Endothelial cell (in vitro differentiated cells): ENCODE data around the gene TMEM178A. TPM values are rescaled to one million over a fixed set of nuclear protein-coding genes. Genes with fewer than 3 reads are reported as not detected.

Experiments used
- DNase-seq: peaks from one replicate; pipeline ENCODE4 v3.0.0; 2021; ENCODE audit warnings: low spot score
- H3K27ac Mint-ChIP-seq: one replicate; pipeline ENCODE4 v1.8.0; 2021; ENCODE audit warnings: mixed read lengths, inconsistent platforms; ENCODE audit not compliant: unreplicated experiment
- H3K27me3 Mint-ChIP-seq: one replicate; pipeline ENCODE4 v1.8.0; 2021; ENCODE audit warnings: mild to moderate bottlenecking, moderate library complexity, mixed read lengths, inconsistent platforms; ENCODE audit not compliant: unreplicated experiment
- H3K36me3 Mint-ChIP-seq: one replicate; pipeline ENCODE4 v1.8.0; 2021; ENCODE audit warnings: mild to moderate bottlenecking, low read depth, mixed read lengths, inconsistent platforms; ENCODE audit not compliant: unreplicated experiment
- H3K4me1 Mint-ChIP-seq: one replicate; pipeline ENCODE4 v1.8.0; 2021; ENCODE audit warnings: mild to moderate bottlenecking, mixed read lengths, inconsistent platforms; ENCODE audit not compliant: unreplicated experiment
- H3K4me3 Mint-ChIP-seq: one replicate; pipeline ENCODE4 v1.8.0; 2021; ENCODE audit warnings: mild to moderate bottlenecking, mixed read lengths, inconsistent platforms; ENCODE audit not compliant: unreplicated experiment
- H3K9me3 Mint-ChIP-seq: one replicate; pipeline ENCODE4 v1.8.0; 2021; ENCODE audit warnings: mixed read lengths, inconsistent platforms; ENCODE audit not compliant: unreplicated experiment
- total RNA-seq: library from RNA; stranded (reverse); fragmentation: NEBNext Ultra II Directional; extraction: Animal tissue kit (Norgen Biotek cat#: 25700); gene quantifications from one replicate; pipeline ENCODE4 v1.2.1, GENCODE V29; 2021; ENCODE audit not compliant: unreplicated experiment
- TF ChIP-seq, protein P1 (sequence below): fragments of 200-600 bp; sonication (generic); IDR thresholded peaks from one replicate; pipeline ENCODE4 v1.5.0; 2021; ENCODE audit warnings: antibody characterized with exemption; ENCODE audit not compliant: unreplicated experiment

TMEM178A gene
- total RNA-seq, 1 donor from 2014 or later = 4.8 TPM

DNA sequence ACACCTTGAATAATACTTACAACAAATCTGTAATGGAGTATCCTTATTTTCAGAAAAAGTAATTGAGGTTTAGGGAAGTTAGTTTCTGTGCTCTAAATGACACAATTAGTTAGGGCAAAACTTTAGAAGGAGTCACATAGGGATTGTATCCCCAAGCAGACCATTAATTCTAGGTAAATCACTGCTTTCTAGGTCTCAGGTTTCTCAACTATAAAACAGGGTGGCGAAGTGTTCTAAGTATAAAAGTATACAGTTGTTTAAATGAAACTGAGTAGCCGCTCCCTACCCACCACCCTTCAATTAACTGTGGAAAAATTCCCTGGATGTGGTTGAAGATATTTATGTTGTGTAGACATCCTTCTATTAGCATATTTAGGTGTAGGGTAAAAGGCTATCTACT lies 19.9 kb upstream of the TMEM178A start:
- Mint-ChIP-seq H3K36me3 (no peaks in the 10 kb centered on the region), H3K4me1 (no peaks in the 10 kb centered on the region), H3K27ac (no peak overlapping the region), H3K4me3 (no peak overlapping the region), H3K27me3 (peaks cover 2% of the 10 kb centered on the region), H3K9me3 (no peaks in the 10 kb centered on the region)
- no peak for DNase-seq
- TF ChIP-seq, protein P1, sequence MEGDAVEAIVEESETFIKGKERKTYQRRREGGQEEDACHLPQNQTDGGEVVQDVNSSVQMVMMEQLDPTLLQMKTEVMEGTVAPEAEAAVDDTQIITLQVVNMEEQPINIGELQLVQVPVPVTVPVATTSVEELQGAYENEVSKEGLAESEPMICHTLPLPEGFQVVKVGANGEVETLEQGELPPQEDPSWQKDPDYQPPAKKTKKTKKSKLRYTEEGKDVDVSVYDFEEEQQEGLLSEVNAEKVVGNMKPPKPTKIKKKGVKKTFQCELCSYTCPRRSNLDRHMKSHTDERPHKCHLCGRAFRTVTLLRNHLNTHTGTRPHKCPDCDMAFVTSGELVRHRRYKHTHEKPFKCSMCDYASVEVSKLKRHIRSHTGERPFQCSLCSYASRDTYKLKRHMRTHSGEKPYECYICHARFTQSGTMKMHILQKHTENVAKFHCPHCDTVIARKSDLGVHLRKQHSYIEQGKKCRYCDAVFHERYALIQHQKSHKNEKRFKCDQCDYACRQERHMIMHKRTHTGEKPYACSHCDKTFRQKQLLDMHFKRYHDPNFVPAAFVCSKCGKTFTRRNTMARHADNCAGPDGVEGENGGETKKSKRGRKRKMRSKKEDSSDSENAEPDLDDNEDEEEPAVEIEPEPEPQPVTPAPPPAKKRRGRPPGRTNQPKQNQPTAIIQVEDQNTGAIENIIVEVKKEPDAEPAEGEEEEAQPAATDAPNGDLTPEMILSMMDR = no peak

DNA sequence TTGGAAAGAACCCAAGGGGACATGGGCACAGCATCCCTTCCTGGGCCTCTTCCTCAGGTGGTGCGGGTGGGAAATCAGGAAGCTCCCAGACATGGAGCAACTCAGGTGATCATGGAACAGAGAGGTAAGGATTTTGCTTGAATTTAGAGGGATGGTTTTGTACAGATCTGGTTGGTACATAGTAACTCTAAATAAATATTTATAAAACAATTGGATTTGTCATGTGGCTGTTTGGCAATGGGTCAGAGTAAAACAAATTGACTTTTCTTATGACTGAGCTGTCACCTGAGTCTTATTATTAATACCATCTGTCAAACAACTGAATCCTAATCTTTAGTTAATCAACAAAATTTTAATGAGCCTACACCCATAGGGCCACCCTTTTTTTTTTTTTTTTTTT lies 19.4 kb upstream of the TMEM178A start:
- Mint-ChIP-seq H3K27me3 (peaks cover 2% of the 10 kb centered on the region), H3K27ac (no peak overlapping the region), H3K36me3 (no peaks in the 10 kb centered on the region), H3K9me3 (no peaks in the 10 kb centered on the region), H3K4me3 (no peak overlapping the region), H3K4me1 (no peaks in the 10 kb centered on the region)
- DNase-seq = no peak
- TF ChIP-seq, protein P1 = no peak

DNA sequence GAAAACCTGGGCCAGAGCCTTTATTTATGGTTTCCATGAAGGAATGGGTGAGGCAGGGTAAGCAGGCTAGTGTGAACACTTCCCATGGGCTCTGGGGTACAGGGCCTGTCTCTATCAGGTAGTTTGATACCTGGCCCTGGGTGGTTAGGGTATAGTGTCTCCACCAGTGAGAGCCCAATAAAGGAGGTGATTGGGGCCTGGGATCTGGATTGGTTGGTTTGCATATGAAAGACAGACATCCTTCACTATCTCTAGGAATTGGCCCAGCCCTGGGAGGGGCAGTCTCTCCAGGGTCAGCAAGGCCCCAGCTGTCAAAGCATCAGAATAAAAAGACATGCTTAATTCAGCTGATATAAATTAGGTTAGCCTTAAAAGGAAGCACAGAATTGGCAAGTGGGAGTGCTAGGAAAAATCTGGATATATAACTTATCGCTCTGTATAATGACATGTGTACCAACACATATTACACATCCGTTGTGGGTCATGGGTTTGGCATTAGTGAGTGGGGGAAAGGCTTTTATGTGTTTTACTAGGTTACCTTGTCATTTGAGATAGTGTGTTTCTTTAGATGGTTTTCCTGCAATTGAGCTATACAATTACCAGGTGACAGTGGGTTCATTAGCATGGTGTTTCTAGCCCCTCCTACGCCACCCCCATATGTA lies 18.5 kb upstream of the TMEM178A start:
- Mint-ChIP-seq H3K36me3 (no peaks in the 10 kb centered on the region), H3K4me1 (no peaks in the 10 kb centered on the region), H3K27me3 (peaks cover 2% of the 10 kb centered on the region), H3K27ac (no peak overlapping the region), H3K9me3 (no peaks in the 10 kb centered on the region), H3K4me3 (no peak overlapping the region)
- DNase-seq = no peak
- TF ChIP-seq, protein P1 = no peak

DNA sequence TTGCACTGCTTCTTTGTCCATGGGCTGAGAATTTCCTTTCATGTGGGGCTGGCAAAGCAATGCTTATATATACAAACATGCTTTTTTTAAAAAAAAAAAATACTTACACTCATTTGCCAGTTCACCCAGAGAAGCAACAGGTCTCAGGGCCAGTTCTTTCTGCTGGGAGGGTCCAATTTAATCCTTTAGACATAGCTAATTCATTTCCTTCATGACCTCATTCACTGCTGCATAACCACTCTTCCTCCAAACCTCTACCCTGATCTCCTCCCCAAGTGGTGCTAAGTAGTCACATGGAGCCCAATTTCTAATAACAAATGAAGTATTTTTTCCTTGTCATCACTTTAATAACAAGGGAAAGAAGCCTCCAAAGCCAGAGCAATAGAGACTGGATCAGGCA lies 17.1 kb upstream of the TMEM178A start:
- H3K4me1 Mint-ChIP-seq = no peaks in the 10 kb centered on the region
- no peak overlapping the region for H3K27ac Mint-ChIP-seq
- TF ChIP-seq, protein P1 = no peak
- H3K9me3 Mint-ChIP-seq = no peaks in the 10 kb centered on the region
- H3K4me3 Mint-ChIP-seq = no peak overlapping the region
- H3K36me3 Mint-ChIP-seq = no peaks in the 10 kb centered on the region
- H3K27me3 Mint-ChIP-seq = peaks cover 2% of the 10 kb centered on the region
- no peak for DNase-seq

DNA sequence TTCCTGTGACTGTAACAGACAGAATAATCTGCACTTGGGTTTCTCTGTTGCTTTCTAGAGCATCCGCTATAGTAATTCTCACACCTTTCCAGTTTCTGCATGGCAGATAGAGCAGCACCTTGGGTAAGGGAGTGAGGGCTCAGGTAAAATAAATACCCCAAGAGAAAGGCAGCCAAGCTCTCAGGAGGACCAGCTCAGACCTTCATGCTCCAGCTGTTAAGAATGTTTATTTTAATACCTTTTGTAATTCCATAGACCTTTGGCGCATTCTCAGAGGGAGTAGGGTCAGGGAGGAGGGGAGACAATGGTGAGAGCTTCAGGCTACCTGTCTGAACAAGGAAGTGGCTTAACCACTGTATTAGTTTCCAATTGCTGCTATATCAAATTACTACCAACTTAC lies 16.2 kb upstream of the TMEM178A start:
- Mint-ChIP-seq H3K9me3 (no peaks in the 10 kb centered on the region), H3K4me3 (no peak overlapping the region), H3K27me3 (peaks cover 2% of the 10 kb centered on the region), H3K27ac (no peak overlapping the region), H3K36me3 (no peaks in the 10 kb centered on the region), H3K4me1 (no peaks in the 10 kb centered on the region)
- TF ChIP-seq, protein P1 = no peak
- no peak for DNase-seq
